Activated B cell treated with CpG ODN at 0.5 μM for 24 hours (primary cell): ENCODE measurements around the gene FAM50B. TPM values are rescaled to one million over a fixed set of nuclear protein-coding genes. Genes with fewer than 3 reads are reported as not detected.

Experiments used
- ATAC-seq: fragments of 200-7000 bp; cut with Tn5 transposase; one replicate; pipeline ENCODE4 v1.10.0; 2021; ENCODE audit warnings: low read depth, mild to moderate bottlenecking, moderate library complexity
- CTCF ChIA-PET: fragments of 350-600 bp; sonication (Branson Sonifier 250); formaldehyde crosslinking; loops from one replicate; lab custom pipeline; 2021; ENCODE audit warnings: antibody characterized with exemption; lab: Charles Lee
- POLR2A ChIA-PET: fragments of 350-600 bp; sonication (Branson Sonifier 250); formaldehyde crosslinking; loops from one replicate; lab custom pipeline; 2021; ENCODE audit warnings: antibody characterized with exemption; lab: Charles Lee
- DNase-seq: peaks from one replicate; pipeline ENCODE4 v3.0.0; 2022
- H3K27ac Mint-ChIP-seq: one replicate; pipeline ENCODE4 v1.8.0; 2020; ENCODE audit warnings: mixed read lengths
- H3K27me3 Mint-ChIP-seq: one replicate; pipeline ENCODE4 v1.8.0; 2021; ENCODE audit warnings: mixed read lengths
- H3K36me3 Mint-ChIP-seq: one replicate; pipeline ENCODE4 v1.8.0; 2021; ENCODE audit warnings: low read depth, mixed read lengths
- H3K4me1 Mint-ChIP-seq: one replicate; pipeline ENCODE4 v1.8.0; 2021; ENCODE audit warnings: mixed read lengths
- H3K4me3 Mint-ChIP-seq: one replicate; pipeline ENCODE4 v1.8.0; 2020; ENCODE audit warnings: mild to moderate bottlenecking, mixed read lengths
- H3K9me3 Mint-ChIP-seq: one replicate; pipeline ENCODE4 v1.8.0; 2020; ENCODE audit warnings: mixed read lengths
- CTCF ChIP-seq: fragments of 200-600 bp; IDR thresholded peaks from one replicate; pipeline ENCODE4 v1.8.0; 2022; ENCODE audit warnings: antibody characterized with exemption, mild to moderate bottlenecking
- intact Hi-C: fragments of 100-400 bp; cut with micrococcal nuclease; formaldehyde crosslinking; loops from one replicate; pipeline ENCODE4 v1.15.1; 2024
- total RNA-seq: library from RNA; stranded (reverse); gene quantifications from 2 replicates; pipeline ENCODE4 v1.2.3, GENCODE V29; 2022

Gene FAM50B
- total RNA-seq, 1 donor from 2014 or later = 8.1 TPM

GRCh38 chr6:3852391-3852790, 3.2 kb downstream of the FAM50B start:
- Mint-ChIP-seq H3K27me3 (no peaks in the 10 kb centered on the region), H3K9me3 (no peaks in the 10 kb centered on the region), H3K27ac (no peak overlapping the region), H3K36me3 (no peaks in the 10 kb centered on the region), H3K4me1 (peaks cover 18% of the 10 kb centered on the region), H3K4me3 (no peak overlapping the region)
- no peak for TF ChIP-seq CTCF
- ChIA-PET CTCF (no interaction called here), POLR2A (no interaction called here)
- intact Hi-C loops = loop anchor here (10.0 kb wide), 1 partner anchor 122 kb away; no protein-coding TSS in a partner anchor
- DNase-seq (no peak), ATAC-seq (no peak)

GRCh38 chr6:3855866-3856265, 6.7 kb downstream of the FAM50B start:
- no peak for TF ChIP-seq CTCF
- Mint-ChIP-seq H3K27me3 (peaks cover 3% of the 10 kb centered on the region), H3K4me1 (peaks cover 1% of the 10 kb centered on the region), H3K4me3 (no peak overlapping the region), H3K36me3 (no peaks in the 10 kb centered on the region), H3K27ac (no peak overlapping the region), H3K9me3 (peaks cover 5% of the 10 kb centered on the region)
- ATAC-seq (no peak), DNase-seq (no peak)
- intact Hi-C loops = loop anchor here (10.0 kb wide), 1 partner anchor 119 kb away; no protein-coding TSS in a partner anchor
- ChIA-PET CTCF (no interaction called here), POLR2A (no interaction called here)

GRCh38 chr6:3856576-3856975, 7.4 kb downstream of the FAM50B start:
- no peak for ATAC-seq
- TF ChIP-seq CTCF = no peak
- Mint-ChIP-seq H3K36me3 (no peaks in the 10 kb centered on the region), H3K27ac (no peak overlapping the region), H3K27me3 (peaks cover 9% of the 10 kb centered on the region), H3K9me3 (peaks cover 12% of the 10 kb centered on the region), H3K4me1 (no peaks in the 10 kb centered on the region), H3K4me3 (no peak overlapping the region)
- intact Hi-C loops = loop anchor here (10.0 kb wide), 1 partner anchor 118 kb away; no protein-coding TSS in a partner anchor
- POLR2A ChIA-PET = no interaction called here
- CTCF ChIA-PET = no interaction called here
- no peak for DNase-seq

GRCh38 chr6:3857468-3858456, 8.6 kb downstream of the FAM50B start:
- no peaks in the 10 kb centered on the region for H3K4me1 Mint-ChIP-seq
- no peaks in the 10 kb centered on the region for H3K36me3 Mint-ChIP-seq

More at GRCh38 chr6:3857468-3858456, 8.6 kb downstream of the FAM50B start:
- no peak overlapping the region for H3K4me3 Mint-ChIP-seq
- ChIA-PET CTCF (no interaction called here), POLR2A (no interaction called here)
- no peak overlapping the region for H3K27ac Mint-ChIP-seq
- peaks cover 12% of the 10 kb centered on the region for H3K9me3 Mint-ChIP-seq
- DNase-seq (no peak), ATAC-seq (no peak)
- peaks cover 14% of the 10 kb centered on the region for H3K27me3 Mint-ChIP-seq
- no peak for TF ChIP-seq CTCF
- intact Hi-C loops = loop anchor here (10.0 kb wide), 1 partner anchor 117 kb away; no protein-coding TSS in a partner anchor
